ENCODE results near the gene ITGBL1.

The ITGBL1 gene

DNA sequence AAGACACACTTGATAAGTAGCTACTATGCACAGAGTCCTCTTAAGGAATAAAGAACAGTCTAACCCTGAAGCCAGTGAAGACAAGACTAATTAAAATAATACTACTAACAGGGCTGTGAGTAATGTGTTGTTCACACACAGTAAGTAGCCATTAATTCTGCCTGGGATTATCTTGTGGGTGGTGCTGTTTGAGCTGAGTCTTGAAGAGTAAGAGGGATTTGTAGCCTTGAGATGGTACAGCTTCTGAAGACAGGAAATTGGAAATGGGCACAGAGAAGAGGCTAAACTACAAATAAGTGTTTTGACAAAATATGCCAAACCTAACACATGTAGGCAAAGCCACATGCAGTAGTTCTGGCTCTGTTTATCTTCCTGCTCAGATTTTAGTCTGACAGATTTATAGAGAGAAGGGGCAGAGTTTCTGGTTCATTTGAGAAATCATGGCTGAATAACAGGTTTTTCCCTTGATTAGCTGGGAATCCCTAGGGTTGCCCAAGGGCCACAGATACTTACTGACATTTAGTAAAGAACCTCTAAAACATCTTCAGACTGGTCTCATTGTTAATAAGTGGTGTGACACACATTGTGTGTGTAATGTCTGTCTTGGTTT lies 38.0 kb downstream of the ITGBL1 start:
- H3K4me1 ChIP-seq = no peaks in the 10 kb centered on the region
- H3K9me3 ChIP-seq = no peaks in the 10 kb centered on the region
- DNase-seq = no peak
- H3K27me3 ChIP-seq = no peaks in the 10 kb centered on the region
- no peak overlapping the region for H3K4me3 ChIP-seq (ENCODE audit: low read depth, low read length)
- no peak for TF ChIP-seq CTCF (IDR thresholded peaks at IDR 0.05; ENCODE audit: low read depth, low read length)
- H3K36me3 ChIP-seq = no peaks in the 10 kb centered on the region

- no peaks in the 10 kb centered on the region for H3K4me1 ChIP-seq
- DNase-seq = no peak
- peaks cover 2% of the 10 kb centered on the region; the same call in 1 of the 2 replicates for H3K27me3 ChIP-seq
- H3K36me3 ChIP-seq = no peaks in the 10 kb centered on the region
- TF ChIP-seq CTCF (IDR thresholded peaks at IDR 0.05; ENCODE audit: low read depth, low read length) = no peak
- no peaks in the 10 kb centered on the region for H3K9me3 ChIP-seq
- H3K4me3 ChIP-seq (ENCODE audit: low read depth, low read length) = no peak overlapping the region
Measured at GRCh38 chr13:101492251-101492910, 39.9 kb downstream of the ITGBL1 start.

DNA sequence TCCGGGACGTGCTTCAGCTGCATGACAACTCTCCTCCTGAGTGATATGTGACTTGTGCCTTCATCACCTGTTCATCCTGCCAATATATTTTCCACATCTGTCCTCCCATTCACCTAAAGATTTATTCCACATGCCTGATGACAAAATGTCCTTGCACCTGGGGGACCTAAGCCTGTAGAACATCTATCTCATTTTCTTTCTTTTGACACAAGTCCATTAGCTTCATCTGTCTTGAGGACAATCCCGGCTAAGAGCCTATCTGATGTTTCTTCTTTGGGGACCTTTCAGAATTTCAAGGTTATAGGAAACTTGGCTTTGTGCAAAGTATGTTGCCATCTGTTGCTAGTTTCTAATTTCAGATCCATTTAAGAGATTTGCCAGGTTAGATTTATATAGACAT lies 41.1 kb downstream of the ITGBL1 start:
- Histone ChIP-seq H3K36me3 (no peaks in the 10 kb centered on the region), H3K4me3 (ENCODE audit: low read depth, low read length) (no peak overlapping the region), H3K27me3 (peaks cover 5% of the 10 kb centered on the region; the same call in 1 of the 2 replicates), H3K9me3 (no peaks in the 10 kb centered on the region), H3K4me1 (no peaks in the 10 kb centered on the region)
- TF ChIP-seq CTCF (IDR thresholded peaks at IDR 0.05; ENCODE audit: low read depth, low read length) = no peak
- DNase-seq = no peak

GRCh38 chr13:101499406-101499805 lies 46.9 kb downstream of the ITGBL1 start:
- H3K36me3 ChIP-seq = no peaks in the 10 kb centered on the region
- TF ChIP-seq CTCF (IDR thresholded peaks at IDR 0.05; ENCODE audit: low read depth, low read length) = no peak
- H3K9me3 ChIP-seq = no peaks in the 10 kb centered on the region
- no peak for DNase-seq
- H3K4me3 ChIP-seq (ENCODE audit: low read depth, low read length) = no peak overlapping the region
- no peaks in the 10 kb centered on the region for H3K4me1 ChIP-seq
- peaks cover 19% of the 10 kb centered on the region for H3K27me3 ChIP-seq

- Histone ChIP-seq H3K4me1 (no peaks in the 10 kb centered on the region), H3K9me3 (no peaks in the 10 kb centered on the region), H3K27me3 (peaks cover 20% of the 10 kb centered on the region), H3K36me3 (no peaks in the 10 kb centered on the region), H3K4me3 (ENCODE audit: low read depth, low read length) (no peak overlapping the region)
- no peak for TF ChIP-seq CTCF (IDR thresholded peaks at IDR 0.05; ENCODE audit: low read depth, low read length)
- DNase-seq = no peak
Measured at GRCh38 chr13:101502618-101503017, 50.1 kb downstream of the ITGBL1 start.

DNA sequence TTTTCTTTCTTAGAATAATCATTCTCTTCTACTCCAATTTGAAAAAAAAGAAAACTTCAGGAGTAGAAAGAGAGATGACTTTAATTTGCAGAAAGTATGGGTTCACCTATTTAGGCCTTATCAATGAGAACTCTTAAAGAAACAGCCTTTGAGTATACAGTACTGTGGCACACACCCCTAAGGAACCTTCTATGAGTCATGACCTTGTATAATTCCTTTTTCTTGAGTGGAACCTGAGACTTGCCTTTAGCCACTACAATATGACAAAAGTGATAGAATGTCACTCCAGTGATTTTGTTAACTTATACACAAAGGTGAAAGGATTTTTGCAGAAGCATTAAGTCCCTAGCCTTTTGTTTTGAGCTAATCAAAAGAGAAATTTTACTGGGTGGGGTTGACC lies 58.7 kb downstream of the ITGBL1 start:
- H3K4me1 ChIP-seq = no peaks in the 10 kb centered on the region
- H3K4me3 ChIP-seq (ENCODE audit: low read depth, low read length) = no peak overlapping the region
- H3K9me3 ChIP-seq = no peaks in the 10 kb centered on the region
- no peak for DNase-seq
- H3K27me3 ChIP-seq = no peaks in the 10 kb centered on the region; the same call in 1 of the 2 replicates
- no peaks in the 10 kb centered on the region for H3K36me3 ChIP-seq
- no peak for TF ChIP-seq CTCF (IDR thresholded peaks at IDR 0.05; ENCODE audit: low read depth, low read length)
